ENCODE data around the gene LUZP1.
"Not testable (repeated sequence)": the region's sequence is repeated elsewhere in the genome, so short reads cannot be mapped to it uniquely, and the experiment has no call there.

The LUZP1 gene

GRCh38 chr1:23168445-23169194 lies at the start of gene LUZP1:
LUZP1 (minus strand) TSS chr1:23168856.
- peak; percentile 93 for DNase-seq (ENCODE audit: low spot score)

- peak; percentile 55 for DNase-seq (ENCODE audit: low spot score)
These were observed 48.9 kb upstream of the LUZP1 start, which contains the start of gene HTR1D for GRCh38 chr1:23217421-23218115. HTR1D (minus strand) TSS chr1:23217502; CDS start chr1:23194219, 23,283 bp downstream.

- peak; percentile 49 for DNase-seq (ENCODE audit: low spot score)
These were observed 48.2 kb upstream of the LUZP1 start for GRCh38 chr1:23216771-23217420.

GRCh38 chr1:23215751-23216449 lies 47.2 kb upstream of the LUZP1 start:
- DNase-seq (ENCODE audit: low spot score) = no peak

GRCh38 chr1:23215291-23215690 lies 46.6 kb upstream of the LUZP1 start:
- DNase-seq (ENCODE audit: low spot score) = no peak

GRCh38 chr1:23214640-23215039 lies 46.0 kb upstream of the LUZP1 start:
- DNase-seq (ENCODE audit: low spot score) = no peak

GRCh38 chr1:23211955-23212354 lies 43.3 kb upstream of the LUZP1 start:
- DNase-seq (ENCODE audit: low spot score) = no peak

GRCh38 chr1:23210963-23211362 lies 42.3 kb upstream of the LUZP1 start:
- no peak for DNase-seq (ENCODE audit: low spot score)

- DNase-seq (ENCODE audit: low spot score) = no peak
These were observed 41.7 kb upstream of the LUZP1 start for GRCh38 chr1:23210351-23210785.

- DNase-seq (ENCODE audit: low spot score) = no peak
These were observed 41.1 kb upstream of the LUZP1 start for GRCh38 chr1:23209770-23210169.

- no peak for DNase-seq (ENCODE audit: low spot score)
These were observed 39.9 kb upstream of the LUZP1 start for GRCh38 chr1:23208527-23208926.

- DNase-seq (ENCODE audit: low spot score) = not testable (repeated sequence)
These were observed 39.1 kb upstream of the LUZP1 start for GRCh38 chr1:23207733-23208132.

GRCh38 chr1:23202263-23202749 lies 33.6 kb upstream of the LUZP1 start:
- no peak for DNase-seq (ENCODE audit: low spot score)

GRCh38 chr1:23200883-23201282 lies 32.2 kb upstream of the LUZP1 start:
- no peak for DNase-seq (ENCODE audit: low spot score)

GRCh38 chr1:23198373-23198772 lies 29.7 kb upstream of the LUZP1 start:
- peak; percentile 68 for DNase-seq (ENCODE audit: low spot score)

- peak; percentile 88 for DNase-seq (ENCODE audit: low spot score)
These were observed 28.1 kb upstream of the LUZP1 start for GRCh38 chr1:23196627-23197328.

GRCh38 chr1:23194119-23194984 lies 25.7 kb upstream of the LUZP1 start:
- peak; percentile 85 for DNase-seq (ENCODE audit: low spot score)

- no peak for DNase-seq (ENCODE audit: low spot score)
These were observed 24.9 kb upstream of the LUZP1 start for GRCh38 chr1:23193391-23194118.

- DNase-seq (ENCODE audit: low spot score) = no peak
These were observed 22.5 kb upstream of the LUZP1 start for GRCh38 chr1:23191199-23191598.

All from GM03348 (cell line).